AG04450 (cell line): ENCODE measurements around the gene OLFML2B. TPM values are rescaled to one million over a fixed set of nuclear protein-coding genes. Genes with fewer than 3 reads are reported as not detected.

Source experiments
- CTCF ChIA-PET: fragments of 300-600, 350-600 bp; formaldehyde crosslinking; extraction: SDS; loops from one replicate; lab custom pipeline; 2022; ENCODE audit warnings: antibody characterized with exemption, inconsistent platforms; lab: Charles Lee
- POLR2A ChIA-PET: fragments of 350-600 bp; formaldehyde crosslinking; extraction: SDS; loops from one replicate; lab custom pipeline; 2021; ENCODE audit warnings: antibody characterized with exemption, inconsistent platforms; lab: Yijun Ruan, JAX
- DNase-seq: peaks from one replicate; pipeline ENCODE4 v3.0.0-alpha.2; 2011; ENCODE audit warnings: low read depth, low spot score
- H3K27ac ChIP-seq: one replicate; pipeline ENCODE4 v1.5.1; 2012; ENCODE audit warnings: low read depth, low read length, control low read depth
- H3K27me3 ChIP-seq: one replicate; pipeline ENCODE4 v1.6.0; 2012; ENCODE audit warnings: low read length; ENCODE audit not compliant: control insufficient read depth, insufficient read depth
- H3K4me3 ChIP-seq: 2 replicates; pipeline ENCODE4 v1.5.1; 2011; ENCODE audit warnings: mild to moderate bottlenecking, low read depth, low read length, control low read depth
- H3K9me3 ChIP-seq: 2 replicates; pipeline ENCODE4 v1.5.1; 2012; ENCODE audit warnings: low read length; ENCODE audit not compliant: control insufficient read depth, insufficient read depth
- polyA plus RNA-seq: library from polyadenylated mRNA; depleted of rRNA; stranded (reverse); fragments of >200 nt; gene quantifications from 2 replicates; pipeline ENCODE4 v1.2.3, GENCODE V29; 2011
- TF ChIP-seq, protein P1 (sequence below): IDR thresholded peaks from 2 replicates; pipeline ENCODE4 v1.5.1; 2011; ENCODE audit warnings: low read depth, low read length, control low read depth, inconsistent platforms

OLFML2B gene
- polyA plus RNA-seq, 1 experiment = 0.68 TPM

- no peak overlapping the region for H3K27ac ChIP-seq
- ChIA-PET CTCF (interaction anchor here (0.8 to 1.4 kb wide), 2 partner anchors 185 to 186 kb away, joined by 3 read pairs; no protein-coding TSS in a partner anchor), POLR2A (no interaction called here)
- no peak overlapping the region for H3K4me3 ChIP-seq
- H3K9me3 ChIP-seq = peaks cover 6% of the 10 kb centered on the region
- TF ChIP-seq, protein P1, sequence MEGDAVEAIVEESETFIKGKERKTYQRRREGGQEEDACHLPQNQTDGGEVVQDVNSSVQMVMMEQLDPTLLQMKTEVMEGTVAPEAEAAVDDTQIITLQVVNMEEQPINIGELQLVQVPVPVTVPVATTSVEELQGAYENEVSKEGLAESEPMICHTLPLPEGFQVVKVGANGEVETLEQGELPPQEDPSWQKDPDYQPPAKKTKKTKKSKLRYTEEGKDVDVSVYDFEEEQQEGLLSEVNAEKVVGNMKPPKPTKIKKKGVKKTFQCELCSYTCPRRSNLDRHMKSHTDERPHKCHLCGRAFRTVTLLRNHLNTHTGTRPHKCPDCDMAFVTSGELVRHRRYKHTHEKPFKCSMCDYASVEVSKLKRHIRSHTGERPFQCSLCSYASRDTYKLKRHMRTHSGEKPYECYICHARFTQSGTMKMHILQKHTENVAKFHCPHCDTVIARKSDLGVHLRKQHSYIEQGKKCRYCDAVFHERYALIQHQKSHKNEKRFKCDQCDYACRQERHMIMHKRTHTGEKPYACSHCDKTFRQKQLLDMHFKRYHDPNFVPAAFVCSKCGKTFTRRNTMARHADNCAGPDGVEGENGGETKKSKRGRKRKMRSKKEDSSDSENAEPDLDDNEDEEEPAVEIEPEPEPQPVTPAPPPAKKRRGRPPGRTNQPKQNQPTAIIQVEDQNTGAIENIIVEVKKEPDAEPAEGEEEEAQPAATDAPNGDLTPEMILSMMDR = no peak
- no peak for DNase-seq
- peaks cover 17% of the 10 kb centered on the region for H3K27me3 ChIP-seq
Observed at GRCh38 chr1:161978011-161978790, 45.5 kb downstream of the OLFML2B start.

GRCh38 chr1:161973924-161974845 is 49.5 kb downstream of the OLFML2B start:
- TF ChIP-seq, protein P1 = no peak
- CTCF ChIA-PET = interaction anchor here (0.7 to 1.4 kb wide), 2 partner anchors 63 to 181 kb away, joined by 3 to 6 read pairs; no protein-coding TSS in a partner anchor
- no peak overlapping the region for H3K27ac ChIP-seq
- peaks cover 6% of the 10 kb centered on the region for H3K27me3 ChIP-seq
- H3K4me3 ChIP-seq = no peak overlapping the region
- POLR2A ChIA-PET = no interaction called here
- peaks cover 6% of the 10 kb centered on the region for H3K9me3 ChIP-seq
- no peak for DNase-seq

- ChIA-PET POLR2A (no interaction called here), CTCF (no interaction called here)
- Histone ChIP-seq H3K9me3 (no peaks in the 10 kb centered on the region), H3K4me3 (no peak overlapping the region), H3K27me3 (peaks cover 4% of the 10 kb centered on the region), H3K27ac (no peak overlapping the region)
- TF ChIP-seq, protein P1 = no peak
- no peak for DNase-seq
Observed at GRCh38 chr1:161972828-161973227, 50.8 kb downstream of the OLFML2B start.

GRCh38 chr1:161970633-161971032 is 53.0 kb downstream of the OLFML2B start:
- no peak for DNase-seq
- Histone ChIP-seq H3K9me3 (no peaks in the 10 kb centered on the region), H3K27ac (no peak overlapping the region), H3K27me3 (peaks cover 2% of the 10 kb centered on the region), H3K4me3 (no peak overlapping the region)
- TF ChIP-seq, protein P1 = no peak
- CTCF ChIA-PET = no interaction called here
- POLR2A ChIA-PET = no interaction called here

DNA sequence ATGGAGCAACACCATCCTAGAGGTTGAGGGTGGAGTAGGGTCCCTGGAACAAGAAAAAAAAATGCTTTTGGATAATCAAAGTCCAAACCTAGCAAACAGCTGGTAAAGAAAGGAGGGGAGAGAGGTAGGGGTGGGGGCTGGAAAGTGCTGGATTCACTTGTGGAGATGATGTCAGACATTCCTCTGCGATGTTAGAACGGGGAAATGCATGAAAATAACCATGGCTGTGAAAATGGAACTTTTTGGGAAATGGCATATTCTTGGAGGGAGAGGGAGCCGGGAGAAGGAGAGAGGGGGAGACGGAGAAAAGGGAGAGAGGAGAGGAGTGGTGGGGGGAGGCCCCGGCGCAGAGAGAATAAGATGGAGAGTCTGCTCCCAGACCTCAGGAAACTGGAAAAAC is 53.6 kb downstream of the OLFML2B start:
- POLR2A ChIA-PET = no interaction called here
- Histone ChIP-seq H3K9me3 (no peaks in the 10 kb centered on the region), H3K4me3 (no peak overlapping the region), H3K27me3 (no peaks in the 10 kb centered on the region), H3K27ac (no peak overlapping the region)
- CTCF ChIA-PET = no interaction called here
- TF ChIP-seq, protein P1 = no peak
- no peak for DNase-seq
